DMS79 (cell line): ENCODE data around the gene FOXF1.

Source experiments
- DNase-seq: peaks from one replicate; lab custom pipeline; 2025; lab: John Stamatoyannopoulos, UW

Gene FOXF1

DNA sequence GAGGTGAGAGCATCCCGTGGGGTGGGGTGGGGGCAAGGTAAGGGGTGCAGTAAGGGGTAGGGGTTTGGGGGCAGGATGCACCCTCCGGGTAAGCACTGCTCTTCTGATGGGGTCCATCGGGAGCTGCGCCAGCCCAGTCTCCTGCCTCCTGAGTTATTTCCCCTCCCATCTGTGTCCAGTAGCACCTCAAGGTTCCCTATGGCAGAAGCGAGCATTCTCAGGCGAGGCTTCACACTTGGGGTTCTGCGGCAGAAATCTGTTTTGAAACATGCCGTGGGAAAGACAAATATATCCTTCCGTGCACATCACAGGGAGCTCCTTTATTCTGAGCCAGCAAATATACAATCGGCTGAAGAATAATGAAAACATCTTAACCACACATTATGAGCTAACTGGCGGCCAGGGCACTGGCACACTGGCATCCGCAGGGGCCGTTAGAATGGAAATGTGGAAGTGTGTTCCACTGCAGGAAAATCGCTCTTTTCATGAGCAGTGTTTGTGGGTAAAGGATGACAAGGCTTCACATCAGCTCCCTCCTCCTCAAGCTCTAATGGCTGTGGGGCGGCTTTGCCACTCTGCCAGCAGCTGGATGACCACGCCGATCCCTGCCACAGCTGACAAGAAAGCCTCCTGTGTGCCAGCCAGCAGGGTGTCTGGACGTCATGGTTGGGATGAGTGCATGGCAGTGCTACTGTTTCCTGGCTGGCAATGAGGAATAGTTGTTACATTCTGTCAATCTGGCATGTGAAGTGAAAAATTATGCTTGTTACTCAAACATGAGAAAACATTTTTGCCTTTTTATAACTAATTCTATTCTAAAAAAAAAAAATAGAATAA is 24.7 kb downstream of the FOXF1 start:
- no peak for DNase-seq

DNA sequence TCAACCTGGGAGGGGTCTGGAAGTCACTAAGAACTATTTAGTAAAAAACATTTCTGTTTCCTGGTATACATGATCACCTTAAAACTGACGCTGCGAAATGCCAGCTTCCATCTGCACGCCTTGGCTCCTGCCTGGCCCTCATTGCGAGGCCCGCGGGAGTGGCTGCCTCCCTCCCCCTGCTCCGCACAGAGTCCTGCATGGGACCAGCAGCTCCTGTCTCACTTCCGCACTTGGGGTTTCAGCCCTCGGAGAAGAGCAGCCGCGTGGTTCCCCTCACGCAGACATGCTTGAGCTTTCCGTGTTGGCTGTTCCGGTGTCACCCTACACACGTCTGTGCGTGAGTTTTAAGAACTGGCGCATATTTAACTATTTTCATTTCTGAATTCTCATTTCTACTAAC is 26.3 kb downstream of the FOXF1 start:
- no peak for DNase-seq

DNA sequence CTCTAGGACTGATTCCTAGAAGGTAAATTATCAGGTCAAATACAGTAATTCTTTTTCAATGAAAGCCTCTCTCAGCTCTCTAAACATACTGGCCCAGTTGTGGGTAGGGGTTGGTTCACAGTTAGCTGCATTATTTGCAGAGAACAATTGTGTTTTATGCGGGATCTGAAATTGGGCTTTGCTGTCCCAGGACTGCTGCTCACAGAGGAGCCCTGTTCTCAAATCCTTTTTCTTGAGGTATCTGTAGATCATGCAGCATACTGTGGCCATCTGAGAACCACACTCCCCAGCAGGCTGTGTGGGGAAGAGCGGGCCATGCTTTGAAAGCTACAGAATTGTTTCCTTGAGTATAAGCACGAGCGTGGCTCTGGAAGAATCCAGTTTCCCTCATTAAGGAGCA is 27.2 kb downstream of the FOXF1 start:
- no peak for DNase-seq

DNA sequence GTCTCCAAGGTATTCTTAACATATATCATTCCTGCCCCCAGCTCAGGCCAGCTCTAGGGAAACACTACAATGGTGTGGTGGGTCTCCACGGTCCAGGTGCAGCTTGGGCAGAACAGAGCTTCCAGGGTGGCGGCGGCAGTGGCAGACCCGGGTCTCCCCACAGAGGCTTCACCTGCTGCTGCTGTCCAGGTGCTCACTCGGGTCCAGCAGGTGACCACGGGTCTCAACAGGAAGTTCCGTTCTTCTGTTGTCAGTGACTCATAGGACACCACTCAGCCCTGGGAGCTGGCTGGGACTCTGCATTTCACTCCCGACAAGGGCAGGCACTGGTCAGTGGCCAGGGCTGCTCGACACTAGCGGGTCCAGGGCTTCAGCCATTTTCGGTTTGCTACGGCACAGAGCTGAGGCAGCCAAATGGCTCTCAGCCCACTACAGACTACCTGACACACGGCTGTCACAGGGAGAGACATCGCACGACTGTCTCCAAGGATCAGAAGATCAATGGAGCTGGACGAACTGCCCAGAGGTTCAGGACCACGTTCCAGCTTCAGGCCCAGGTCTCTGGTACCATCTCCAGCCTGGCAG is 28.0 kb downstream of the FOXF1 start:
- DNase-seq = no peak

DNA sequence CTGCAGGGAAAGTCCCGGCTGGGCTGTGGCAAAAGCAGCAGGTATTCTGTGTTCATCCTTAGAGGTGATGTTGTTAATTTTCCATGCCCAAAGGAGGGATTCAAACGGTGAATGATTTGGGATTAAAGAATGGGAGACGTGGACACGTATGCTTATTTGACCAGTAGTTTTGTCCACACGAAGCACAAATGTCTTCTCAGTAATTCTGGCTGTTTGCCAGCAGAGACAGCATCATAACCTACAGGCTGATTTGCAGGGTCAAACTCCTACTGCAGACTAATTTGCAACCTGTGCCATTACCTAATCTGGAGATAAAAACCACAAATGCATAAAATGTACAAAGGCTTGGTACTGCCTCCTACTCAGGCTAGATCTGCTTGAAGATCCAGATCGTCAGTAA is 30.6 kb downstream of the FOXF1 start:
- DNase-seq = no peak

DNA sequence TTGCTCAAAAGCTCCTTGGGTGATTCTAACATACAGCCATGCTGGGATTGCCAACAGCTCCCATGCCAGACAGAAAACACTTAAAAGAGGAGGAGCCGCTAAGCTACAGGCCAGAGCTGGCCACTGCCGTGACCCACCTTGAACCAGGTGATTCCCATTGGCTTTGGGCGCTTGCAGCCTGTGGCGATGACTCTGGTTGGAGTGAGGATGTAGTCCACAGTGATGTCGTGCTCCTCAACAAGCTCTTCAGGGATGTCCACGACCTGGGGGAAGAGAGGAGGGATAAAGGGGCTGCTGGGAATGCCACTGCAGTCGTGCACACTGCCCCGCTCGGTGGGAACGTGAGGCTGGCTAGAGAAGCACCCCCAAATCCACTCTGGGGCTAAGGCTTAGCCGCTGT is 31.2 kb downstream of the FOXF1 start:
- DNase-seq = no peak

DNA sequence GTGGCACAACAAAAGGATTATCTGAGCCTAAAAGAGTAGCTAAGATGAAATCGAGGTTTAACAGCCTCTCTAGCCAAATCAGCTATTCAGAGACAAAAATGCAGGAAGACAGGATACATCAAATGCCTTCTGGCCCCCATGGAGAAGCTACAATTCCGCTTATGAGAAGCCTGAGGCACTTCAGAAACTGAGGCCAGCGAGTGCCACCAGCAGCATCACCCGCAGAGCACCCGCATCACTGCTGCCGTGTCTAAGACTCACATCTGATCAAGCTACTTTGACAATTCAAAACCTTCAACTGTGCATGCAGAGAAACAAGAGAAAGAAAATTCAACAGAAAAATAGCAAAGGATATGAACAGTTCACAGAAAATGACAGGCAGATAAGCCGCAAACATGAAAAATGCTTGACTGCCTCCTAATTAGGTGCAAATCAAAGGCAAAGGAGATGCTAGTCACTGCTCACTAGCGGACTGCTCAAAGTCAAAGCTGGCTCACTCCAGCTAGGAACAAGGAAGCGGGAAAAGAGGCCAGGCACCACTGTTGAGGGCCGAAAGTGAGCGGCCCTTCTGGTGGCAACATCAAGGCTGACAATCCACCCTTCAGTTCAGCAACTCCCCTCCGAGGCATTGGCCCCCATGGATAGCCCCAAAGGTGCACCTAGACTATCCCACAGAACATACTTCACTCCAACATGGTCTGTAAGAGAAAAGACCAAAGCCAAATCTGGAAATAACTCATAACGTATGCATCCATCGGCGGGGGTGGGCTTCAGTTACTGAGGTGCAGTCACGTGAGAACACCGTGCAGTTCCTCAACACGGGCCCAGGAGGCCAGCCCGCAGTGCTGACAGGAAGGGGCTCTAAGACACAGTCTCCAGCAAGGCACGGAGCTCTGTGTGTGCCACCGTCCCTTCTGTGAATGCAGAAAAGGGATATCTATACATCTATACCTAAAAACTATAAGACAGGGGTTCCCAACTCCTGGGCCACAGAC is 32.7 kb downstream of the FOXF1 start:
- DNase-seq = no peak

DNA sequence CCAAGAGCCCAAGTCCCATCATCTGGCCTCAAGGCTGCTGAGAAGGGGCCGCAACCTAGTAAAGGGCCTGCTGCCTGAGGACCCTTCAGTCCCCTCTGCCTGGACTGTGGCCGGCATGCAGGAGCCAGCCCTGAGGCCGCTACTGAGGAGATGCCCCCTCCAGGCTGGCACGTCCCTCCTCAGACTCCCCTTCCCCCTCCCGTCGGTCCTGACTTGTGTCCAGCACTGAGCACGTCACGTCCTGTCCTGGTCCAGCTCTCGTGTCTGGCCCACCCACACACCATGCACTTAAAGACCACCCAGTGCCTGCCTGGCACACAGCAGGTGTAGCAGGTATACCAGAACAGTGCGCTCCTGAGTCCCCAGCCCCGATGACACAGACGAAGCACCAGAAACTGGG is 35.2 kb downstream of the FOXF1 start:
- DNase-seq = no peak

DNA sequence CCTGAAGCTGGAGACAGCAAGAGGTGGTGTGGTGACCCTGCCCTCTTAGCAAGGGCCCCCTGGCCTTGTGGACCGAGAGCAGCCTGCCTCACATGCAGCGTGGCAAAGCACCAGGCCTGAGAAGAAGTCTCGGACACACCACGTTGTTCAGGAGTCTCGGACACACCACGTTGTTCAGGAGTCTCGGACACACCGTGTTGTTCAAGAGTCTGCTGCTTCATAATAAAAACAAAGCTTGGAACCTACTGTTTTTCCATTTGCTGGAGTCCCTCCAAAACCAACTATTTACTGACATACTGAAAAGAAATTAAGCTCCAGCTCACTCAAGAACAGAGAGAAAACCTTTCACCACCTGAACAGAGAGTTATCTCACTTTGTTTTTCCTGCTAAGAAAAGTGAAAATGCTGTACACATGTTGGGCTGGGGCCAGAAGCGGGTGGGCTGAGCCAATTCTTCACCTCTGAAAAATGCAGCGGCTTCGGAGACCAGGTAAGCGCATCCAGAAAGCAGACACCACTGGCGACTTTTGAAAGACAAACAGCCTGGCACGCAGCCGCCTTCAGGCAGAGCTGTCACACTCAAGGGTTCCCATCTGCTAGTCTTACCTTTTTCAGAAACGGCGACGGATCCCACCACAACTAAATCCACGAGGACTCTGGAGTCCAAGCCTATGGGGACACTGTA is 35.8 kb downstream of the FOXF1 start:
- no peak for DNase-seq

DNA sequence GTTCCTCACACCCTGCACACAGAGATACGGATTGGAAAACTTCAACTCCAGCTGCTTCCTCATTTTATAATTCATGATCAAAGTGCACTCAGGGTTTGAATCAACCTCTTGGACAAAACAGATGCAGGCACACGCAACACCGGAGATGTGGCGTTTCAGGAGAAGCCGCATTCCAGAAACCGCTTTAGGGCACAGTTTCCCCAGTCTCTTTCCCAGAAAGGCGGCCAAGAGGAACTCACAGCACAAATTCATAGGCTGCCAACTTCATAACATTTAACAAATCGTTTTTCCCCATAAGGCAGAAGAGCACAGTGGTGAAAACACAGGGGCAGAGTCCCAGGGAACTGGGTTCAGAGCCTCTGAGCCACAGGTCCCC is 36.3 kb downstream of the FOXF1 start:
- no peak for DNase-seq

DNA sequence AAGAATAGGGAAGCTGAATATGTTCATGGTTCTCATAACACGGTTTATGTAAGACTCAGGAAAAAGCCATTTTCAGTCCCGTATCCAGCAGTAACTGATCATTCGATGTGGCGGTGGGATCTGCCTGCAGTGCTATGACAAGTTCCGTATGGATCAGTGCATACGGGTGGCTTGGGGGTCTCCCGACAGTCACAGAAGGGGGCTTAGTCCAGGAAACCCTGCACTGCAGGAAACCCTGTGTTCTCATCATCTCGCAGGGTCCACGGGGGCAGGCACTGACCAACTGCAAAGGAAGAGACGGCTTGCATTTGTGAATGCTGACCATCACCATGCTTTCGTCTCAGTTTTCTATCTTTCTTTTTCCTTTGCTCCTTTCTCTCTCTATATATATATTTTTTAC is 37.0 kb downstream of the FOXF1 start:
- no peak for DNase-seq

DNA sequence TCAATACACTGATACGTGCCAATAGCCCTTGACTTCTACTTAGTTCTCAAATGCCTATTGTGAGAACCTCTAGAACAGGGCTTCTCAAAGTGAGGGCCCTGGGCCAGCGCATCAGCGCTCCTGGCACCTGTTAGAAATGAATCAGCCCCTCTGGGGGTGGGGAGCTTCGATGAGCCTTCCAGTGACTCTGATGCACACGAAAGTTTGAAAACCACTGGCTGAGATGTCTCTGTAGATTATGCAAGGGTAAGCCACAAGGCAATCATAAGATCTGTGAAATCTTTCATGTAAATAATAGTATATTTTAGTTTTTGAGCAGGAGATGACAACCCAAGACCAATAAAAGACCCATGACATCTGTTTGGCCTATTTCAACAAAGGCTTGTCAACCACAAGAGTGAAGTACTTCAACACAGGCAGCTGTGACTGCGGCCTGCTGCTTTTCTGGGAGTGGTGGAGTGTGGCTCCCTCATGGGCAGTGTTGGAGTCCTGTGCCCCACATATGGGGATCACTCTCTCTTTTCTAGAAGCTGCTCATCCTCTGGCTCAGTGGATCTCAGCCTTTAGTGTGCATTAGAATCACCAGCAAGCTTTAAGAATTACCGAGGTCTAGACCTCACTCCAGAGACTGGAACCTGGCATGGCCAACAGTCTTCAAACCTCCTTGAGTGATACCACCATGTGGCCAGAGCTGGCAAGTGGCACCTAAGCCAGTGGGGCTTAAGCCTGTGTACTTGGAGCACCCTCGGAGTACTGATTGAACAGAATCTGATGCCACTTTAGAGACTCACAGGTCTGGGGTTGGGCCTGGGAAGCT is 39.0 kb downstream of the FOXF1 start:
- no peak for DNase-seq

DNA sequence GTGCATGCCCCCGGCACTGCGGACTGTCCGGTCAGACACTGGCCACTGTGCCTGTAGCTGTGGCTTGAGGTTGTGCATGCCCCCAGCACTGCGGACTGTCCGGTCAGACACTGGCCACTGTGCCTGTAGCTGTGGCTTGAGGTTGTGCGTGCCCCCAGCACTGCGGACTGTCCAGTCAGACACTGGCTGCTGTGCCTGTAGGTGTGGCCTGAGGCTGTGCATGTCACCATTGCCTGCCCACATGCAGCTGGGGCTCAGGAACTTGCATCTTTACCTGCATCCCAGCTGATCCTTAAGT is 39.5 kb downstream of the FOXF1 start:
- no peak for DNase-seq

DNA sequence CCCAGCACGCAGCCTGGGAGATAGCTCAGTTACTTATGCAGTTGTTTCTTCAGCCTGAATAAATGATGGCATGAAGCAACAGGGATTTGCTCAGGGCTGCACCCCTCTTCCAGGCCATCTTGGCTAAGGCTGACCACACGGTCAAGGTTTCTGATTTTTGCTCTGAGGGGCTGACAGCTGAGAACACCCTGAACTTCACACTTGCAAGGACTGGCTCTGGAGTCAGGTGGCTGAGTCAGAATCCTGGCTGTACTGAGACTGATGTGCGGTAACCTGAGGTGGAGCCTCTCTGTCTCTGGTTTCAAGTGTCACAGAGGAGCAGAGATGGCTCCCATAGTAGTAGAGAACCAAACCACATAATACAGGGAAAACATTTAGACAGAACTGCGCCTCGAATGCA is 40.0 kb downstream of the FOXF1 start:
- no peak for DNase-seq

DNA sequence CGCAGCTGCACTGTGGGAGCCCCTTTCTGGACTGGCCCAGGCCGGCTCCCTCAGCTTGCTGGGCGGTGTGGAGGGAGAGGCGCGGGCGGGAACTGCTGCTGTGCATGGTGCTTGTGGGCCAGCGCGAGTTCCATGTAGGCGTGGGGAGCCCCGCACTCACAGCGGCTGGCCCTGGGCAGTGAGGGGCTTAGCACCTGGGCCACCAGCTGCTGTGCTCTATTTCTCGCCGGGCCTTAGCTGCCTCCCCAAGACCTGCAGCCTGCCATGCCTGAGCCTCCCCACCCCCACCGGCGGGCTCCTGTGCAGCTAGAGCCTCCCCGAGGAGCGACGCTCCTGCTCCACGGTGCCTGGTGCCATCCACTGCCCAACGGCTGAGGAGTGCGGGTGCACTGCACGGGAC is 43.0 kb downstream of the FOXF1 start:
- DNase-seq = no peak

DNA sequence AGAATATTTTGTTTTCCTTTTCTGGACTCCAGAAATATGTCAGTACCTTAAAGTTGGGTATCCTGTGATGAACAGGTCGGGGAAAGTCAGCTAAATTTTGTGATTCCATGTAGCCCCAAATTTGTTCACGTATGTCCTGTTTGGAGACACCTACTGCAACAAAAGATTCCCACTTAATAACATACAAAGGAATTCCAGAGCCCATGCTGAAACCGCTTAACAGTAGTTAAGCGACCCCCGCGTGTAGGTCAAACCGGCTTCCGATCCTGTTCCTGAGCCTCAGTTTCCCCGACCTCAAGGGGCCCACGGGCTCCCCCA is 44.2 kb downstream of the FOXF1 start:
- no peak for DNase-seq

DNA sequence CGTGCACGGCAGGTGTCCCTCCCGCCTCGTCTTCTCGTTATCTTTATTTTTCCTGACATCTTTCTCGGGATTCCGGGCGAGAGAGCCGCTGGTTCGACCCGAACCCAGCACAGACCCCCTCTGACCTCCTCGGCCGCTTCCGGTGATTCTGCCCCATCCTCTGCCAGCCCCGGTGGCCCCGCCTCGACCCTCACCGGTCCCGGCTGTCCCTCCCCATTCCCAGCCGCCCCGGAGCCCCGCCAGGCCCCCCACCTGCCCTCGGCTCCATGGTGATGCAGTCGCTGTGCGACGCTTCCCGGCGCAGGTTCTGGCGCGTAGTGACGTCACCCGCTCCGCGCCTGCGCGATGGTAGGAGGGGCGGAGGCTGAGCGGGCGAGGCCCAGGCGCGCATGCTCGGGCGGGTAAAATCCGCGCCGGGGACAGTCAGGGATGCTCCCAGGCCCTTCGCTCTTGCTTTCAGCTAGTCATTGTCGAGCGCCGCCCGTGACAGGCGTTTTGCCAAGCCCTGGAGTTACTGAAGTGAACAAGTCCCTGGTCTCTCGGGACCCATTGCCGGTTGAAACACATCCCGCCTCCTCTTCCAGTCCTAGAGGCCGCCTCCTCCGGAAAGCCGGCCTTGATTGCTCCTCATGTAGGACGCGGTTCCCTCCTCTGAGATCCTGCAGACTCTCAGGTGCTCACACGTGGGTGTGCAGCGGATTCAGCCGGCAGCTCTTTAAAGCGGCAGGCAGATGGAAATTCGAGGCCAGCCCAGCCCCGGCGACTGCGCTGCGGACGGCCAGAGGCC is 44.8 kb downstream of the FOXF1 start, which contains the start of gene MTHFSD:
MTHFSD (minus strand) TSS at position 319 of the 787 bp plus-strand sequence; CDS start at position 268, 51 bp downstream.
- DNase-seq = no peak

DNA sequence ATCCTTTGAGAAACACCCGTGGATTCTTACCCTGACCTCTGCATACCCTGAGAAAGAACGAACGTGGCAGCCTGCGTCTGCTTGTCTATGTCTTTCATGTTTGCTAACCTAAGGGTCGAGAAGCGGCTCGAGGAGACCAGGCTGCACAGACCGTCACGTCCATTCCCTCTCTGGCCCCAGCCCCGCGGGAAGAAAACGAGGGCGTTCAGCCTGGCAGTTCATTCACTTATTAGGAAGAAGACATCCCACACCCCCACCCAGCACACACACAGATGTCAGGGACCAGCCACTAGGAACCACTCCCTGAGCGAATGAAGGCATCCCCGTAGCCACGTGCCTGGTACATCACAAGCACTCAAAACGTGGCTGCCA is 45.4 kb downstream of the FOXF1 start:
- no peak for DNase-seq

DNA sequence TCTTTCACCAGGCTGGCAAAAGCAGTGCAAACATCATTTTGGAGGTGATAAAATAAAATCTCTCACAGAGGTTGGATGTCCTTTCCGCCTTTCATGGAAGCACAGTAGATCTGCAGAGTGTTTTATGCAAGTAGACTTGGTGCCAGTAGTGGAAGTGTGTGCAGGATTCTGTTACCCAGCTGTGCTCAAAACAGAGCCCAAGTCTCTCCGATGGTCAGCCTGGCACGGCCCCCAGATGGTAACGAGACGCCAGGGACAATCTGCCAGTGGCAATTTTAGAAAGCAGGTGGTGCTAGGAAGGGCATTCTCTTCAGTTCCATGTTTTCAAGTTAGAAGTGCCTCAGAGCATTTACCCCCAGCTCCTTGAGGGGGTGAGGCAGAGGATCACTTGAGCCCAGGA is 46.2 kb downstream of the FOXF1 start:
- DNase-seq = no peak

DNA sequence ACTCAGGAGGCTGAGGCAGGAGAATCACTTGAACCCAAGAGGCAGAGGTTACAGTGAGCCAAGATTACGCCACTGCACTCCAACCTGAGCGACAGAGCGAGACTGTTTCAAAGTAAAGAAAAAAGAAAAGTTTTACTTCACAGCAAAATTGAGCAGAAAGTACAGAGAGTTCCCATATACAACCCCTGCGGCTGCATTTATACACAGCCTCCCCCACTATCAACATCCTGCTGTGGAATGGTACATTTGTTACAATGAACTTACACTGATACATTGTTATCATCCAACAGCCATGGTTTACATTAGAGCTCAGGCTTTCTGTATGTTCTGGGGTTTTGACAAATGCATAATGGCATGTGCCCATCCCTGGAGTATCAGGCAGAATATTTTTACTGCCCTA is 47.3 kb downstream of the FOXF1 start:
- DNase-seq = no peak
